HCT116 (cell line): ENCODE data around the gene FCER2. TPM values are rescaled to one million over a fixed set of nuclear protein-coding genes. Genes with fewer than 3 reads are reported as not detected.

Experiments
- ATAC-seq: fragments of 200-7000 bp; cut with Tn5 transposase; 2 replicates; pipeline ENCODE4 v1.9.1; 2020; ENCODE audit warnings: mild to moderate bottlenecking, moderate library complexity
- BruUV-seq: library from RNA; stranded (reverse); fragments of 400-500 nt; replicated peaks from 2 replicates; lab custom pipeline; 2021; lab: Mats Ljungman, UMichigan
- CTCF ChIA-PET: fragments of 300-600 bp; sonication (Branson Sonifier 250); formaldehyde crosslinking; loops from one replicate; lab custom pipeline; 2021; ENCODE audit warnings: antibody characterized with exemption; lab: Charles Lee
- POLR2A ChIA-PET: fragments of 300-600, 350-600 bp; sonication (Branson Sonifier 250); formaldehyde crosslinking; loops from one replicate; lab custom pipeline; 2021; ENCODE audit warnings: antibody characterized with exemption; lab: Charles Lee
- RAD21 ChIA-PET, 2 experiments: fragments of 300-600 bp; sonication (Branson Sonifier 250); formaldehyde crosslinking; loops; one replicate each; lab custom pipeline; 2023; ENCODE audit warnings: low total read pairs in 2 of 2; ENCODE audit not compliant: uncharacterized antibody in 2 of 2, unreplicated experiment in 2 of 2, low non-redundant PET in 1 of 2; lab: Charles Lee
- DNase-seq: peaks from one replicate; pipeline ENCODE4 v3.0.0-alpha.2; 2010; ENCODE audit warnings: low read depth, low spot score
- H2AFZ ChIP-seq: fragments of 200-600 bp; shearing (Covaris generic), sonication (generic); 2 replicates; pipeline ENCODE4 v1.6.1; 2017; ENCODE audit warnings: low read depth, mixed run types, mixed read lengths, antibody characterized with exemption, low read length; ENCODE audit not compliant: poor library complexity, severe bottlenecking
- H3K27ac ChIP-seq: 2 replicates; pipeline ENCODE4 v1.5.1; 2012; ENCODE audit warnings: low read depth, low read length
- H3K27me3 ChIP-seq: fragments of 200-600 bp; sonication (generic); 2 replicates; pipeline ENCODE4 v1.6.1; 2016; ENCODE audit warnings: mixed run types, low read length, mixed read lengths; ENCODE audit not compliant: insufficient read depth
- H3K36me3 ChIP-seq, 2 experiments: fragments of 200-500 bp in 1 of 2; fragments of 200-600 bp in 1 of 2; sonication (Bioruptor generic) in 1 of 2; sonication (generic) in 1 of 2; 2 replicates each; pipeline versions ENCODE4 v1.5.1 to v1.6.1; 2014 to 2016; ENCODE audit warnings: low read length in 2 of 2, inconsistent platforms in 1 of 2, mixed read lengths in 1 of 2, mixed run types in 1 of 2; ENCODE audit not compliant: insufficient read depth in 2 of 2, control insufficient read depth in 1 of 2
- H3K4me1 ChIP-seq, 2 experiments: fragments of 200-600 bp in 1 of 2; sonication (generic) in 1 of 2; 2 replicates each; pipeline versions ENCODE4 v1.5.1 to v1.6.1; 2012 to 2017; ENCODE audit warnings: low read length in 2 of 2, inconsistent platforms in 1 of 2, mild to moderate bottlenecking in 1 of 2, mixed read lengths in 1 of 2, mixed run types in 1 of 2, moderate library complexity in 1 of 2; ENCODE audit not compliant: insufficient read depth in 2 of 2, control insufficient read depth in 1 of 2
- H3K4me2 ChIP-seq: fragments of 200-600 bp; sonication (generic); 2 replicates; pipeline ENCODE4 v1.6.1; 2017; ENCODE audit warnings: mixed run types, low read length, mixed read lengths
- H3K4me3 ChIP-seq, 2 experiments: fragments of 200-600 bp in 1 of 2; sonication (generic) in 1 of 2; replicated peaks in 1 of 2; 2 replicates each; pipeline ENCODE4 v1.5.1; 2011 to 2016; ENCODE audit warnings: low read length in 2 of 2, control low read depth in 1 of 2, low read depth in 1 of 2, mild to moderate bottlenecking in 1 of 2, mixed read lengths in 1 of 2, mixed run types in 1 of 2
- H3K79me2 ChIP-seq: fragments of 200-600 bp; sonication (generic); 2 replicates; pipeline ENCODE4 v1.6.1; 2017; ENCODE audit warnings: mild to moderate bottlenecking, mixed run types, low read length, moderate library complexity, mixed read lengths; ENCODE audit not compliant: insufficient read depth
- H3K9ac ChIP-seq: fragments of 200-600 bp; sonication (generic); 2 replicates; pipeline ENCODE4 v1.6.1; 2016; ENCODE audit warnings: low read length, mixed read lengths
- H3K9me2 ChIP-seq: fragments of 200-600 bp; sonication (generic), shearing (Covaris generic); 2 replicates; pipeline ENCODE4 v1.6.1; 2017; ENCODE audit warnings: mixed run types, mild to moderate bottlenecking, moderate library complexity; ENCODE audit not compliant: insufficient read depth
- H3K9me3 ChIP-seq, 2 experiments: fragments of 200-500 bp in 1 of 2; fragments of 200-600 bp in 1 of 2; sonication (Bioruptor generic) in 1 of 2; sonication (generic) in 1 of 2; 2 replicates each; pipeline ENCODE4 v1.6.1; 2014 to 2017; ENCODE audit warnings: low read length in 2 of 2, mixed read lengths in 2 of 2, inconsistent platforms in 1 of 2, low read depth in 1 of 2, mild to moderate bottlenecking in 1 of 2, mixed run types in 1 of 2, moderate library complexity in 1 of 2; ENCODE audit not compliant: control insufficient read depth in 1 of 2, insufficient read depth in 1 of 2
- H4K20me1 ChIP-seq: fragments of 200-600 bp; sonication (generic), shearing (Covaris generic); 2 replicates; pipeline ENCODE4 v1.6.1; 2017; ENCODE audit warnings: mixed run types, mild to moderate bottlenecking, moderate library complexity; ENCODE audit not compliant: insufficient read depth
- CBX3 ChIP-seq: IDR thresholded peaks from 2 replicates; pipeline ENCODE4 v1.6.1; 2012; ENCODE audit warnings: low read depth
- EZH2phosphoT487 ChIP-seq: fragments of 200-600 bp; IDR thresholded peaks from 2 replicates; pipeline ENCODE4 v1.6.1; 2018; ENCODE audit warnings: antibody characterized with exemption, borderline replicate concordance
- JUND ChIP-seq: IDR thresholded peaks from 2 replicates; pipeline ENCODE4 v1.6.1; 2012
- POLR2AphosphoS5 ChIP-seq: IDR thresholded peaks from 2 replicates; pipeline ENCODE4 v1.6.1; 2011; ENCODE audit warnings: mild to moderate bottlenecking, low read depth, low read length, moderate library complexity
- SP1 ChIP-seq: IDR thresholded peaks from 2 replicates; pipeline ENCODE4 v1.6.1; 2012; ENCODE audit warnings: low read depth
- SRF ChIP-seq: IDR thresholded peaks from 2 replicates; pipeline ENCODE4 v1.6.1; 2012; ENCODE audit warnings: low read depth
- YY1 ChIP-seq: IDR thresholded peaks from 2 replicates; pipeline ENCODE4 v1.6.1; 2011; ENCODE audit warnings: low read length, low read depth, moderate library complexity, mild to moderate bottlenecking; ENCODE audit not compliant: insufficient replicate concordance; ENCODE audit errors: extremely low read depth
- ZNF274 ChIP-seq: fragments of 200-500 bp; sonication (Bioruptor generic); IDR thresholded peaks from 2 replicates; pipeline ENCODE4 v1.6.1; 2014; ENCODE audit warnings: mild to moderate bottlenecking, low read depth, low read length, inconsistent platforms
- intact Hi-C: fragments of 100-400 bp; cut with micrococcal nuclease; formaldehyde crosslinking; loops from 2 replicates; pipeline ENCODE4 v1.10.0; 2022
- total RNA-seq: library from RNA; stranded (reverse); gene quantifications from one replicate; pipeline ENCODE4 v1.2.1, GENCODE V29; 2021; ENCODE audit not compliant: unreplicated experiment
- TF ChIP-seq, protein P1 (sequence below): IDR thresholded peaks from 2 replicates; pipeline ENCODE4 v1.6.1; 2012; ENCODE audit warnings: low read depth
- TF ChIP-seq, protein P2 (sequence below): IDR thresholded peaks from 2 replicates; pipeline ENCODE4 v1.6.1; 2012
- TF ChIP-seq, protein P3 (sequence below), 3 experiments: fragments of 200-600 bp in 1 of 3; sonication (generic) in 1 of 3; IDR thresholded peaks in 2 of 3; conservative IDR thresholded peaks in 1 of 3; 2 replicates each; pipeline ENCODE4 v1.5.1; 2012 to 2017; ENCODE audit warnings: low read depth in 2 of 3, low read length in 2 of 3, antibody characterized with exemption in 1 of 3, borderline replicate concordance in 1 of 3, control low read depth in 1 of 3, mild to moderate bottlenecking in 1 of 3, mixed read lengths in 1 of 3, mixed run types in 1 of 3, moderate library complexity in 1 of 3; ENCODE audit not compliant: insufficient read depth in 1 of 3

Gene FCER2
- total RNA-seq, 1 experiment from 2014 or later, result 0.20 TPM

DNA sequence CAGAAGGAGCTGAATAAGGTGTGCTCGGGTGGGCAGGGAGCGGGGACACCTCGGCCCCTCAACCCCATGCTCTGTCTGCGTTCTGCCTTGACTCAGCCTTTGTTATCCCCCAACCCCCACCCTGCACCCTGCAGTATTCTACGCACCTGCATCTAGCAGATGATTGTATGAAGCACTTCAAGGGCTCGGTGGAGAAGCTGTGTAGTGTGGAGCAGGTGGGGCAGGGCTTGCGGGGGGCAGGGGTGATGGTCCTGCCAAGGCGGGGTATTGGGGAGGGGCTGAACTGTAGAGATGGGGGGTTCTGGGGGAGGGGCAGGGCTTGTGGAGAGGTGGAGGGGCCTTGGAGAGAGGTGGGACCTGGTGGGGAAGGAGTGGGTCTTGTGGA lies 58.9 kb downstream of the FCER2 start:
- H3K4me2 ChIP-seq, result no peak overlapping the region
- H3K9me3 ChIP-seq, result peaks cover 0 to 4% of the 10 kb centered on the region in 2 experiments; a peak in 1 of 4 replicates
- POLR2A ChIA-PET, result no interaction called here
- CTCF ChIA-PET, result interaction anchor here (1.3 kb wide), 1 partner anchor 157 kb away, joined by 4 read pairs; no protein-coding TSS in a partner anchor
- H3K9me2 ChIP-seq, result no peaks in the 10 kb centered on the region
- H3K79me2 ChIP-seq, result peaks cover 9% of the 10 kb centered on the region
- DNase-seq, result no peak
- TF ChIP-seq JUND (no peak), SP1 (no peak), SRF (no peak), CBX3 (no peak), ZNF274 (no peak), POLR2AphosphoS5 (no peak), YY1 (no peak), EZH2phosphoT487 (no peak)
- TF ChIP-seq, protein P1, sequence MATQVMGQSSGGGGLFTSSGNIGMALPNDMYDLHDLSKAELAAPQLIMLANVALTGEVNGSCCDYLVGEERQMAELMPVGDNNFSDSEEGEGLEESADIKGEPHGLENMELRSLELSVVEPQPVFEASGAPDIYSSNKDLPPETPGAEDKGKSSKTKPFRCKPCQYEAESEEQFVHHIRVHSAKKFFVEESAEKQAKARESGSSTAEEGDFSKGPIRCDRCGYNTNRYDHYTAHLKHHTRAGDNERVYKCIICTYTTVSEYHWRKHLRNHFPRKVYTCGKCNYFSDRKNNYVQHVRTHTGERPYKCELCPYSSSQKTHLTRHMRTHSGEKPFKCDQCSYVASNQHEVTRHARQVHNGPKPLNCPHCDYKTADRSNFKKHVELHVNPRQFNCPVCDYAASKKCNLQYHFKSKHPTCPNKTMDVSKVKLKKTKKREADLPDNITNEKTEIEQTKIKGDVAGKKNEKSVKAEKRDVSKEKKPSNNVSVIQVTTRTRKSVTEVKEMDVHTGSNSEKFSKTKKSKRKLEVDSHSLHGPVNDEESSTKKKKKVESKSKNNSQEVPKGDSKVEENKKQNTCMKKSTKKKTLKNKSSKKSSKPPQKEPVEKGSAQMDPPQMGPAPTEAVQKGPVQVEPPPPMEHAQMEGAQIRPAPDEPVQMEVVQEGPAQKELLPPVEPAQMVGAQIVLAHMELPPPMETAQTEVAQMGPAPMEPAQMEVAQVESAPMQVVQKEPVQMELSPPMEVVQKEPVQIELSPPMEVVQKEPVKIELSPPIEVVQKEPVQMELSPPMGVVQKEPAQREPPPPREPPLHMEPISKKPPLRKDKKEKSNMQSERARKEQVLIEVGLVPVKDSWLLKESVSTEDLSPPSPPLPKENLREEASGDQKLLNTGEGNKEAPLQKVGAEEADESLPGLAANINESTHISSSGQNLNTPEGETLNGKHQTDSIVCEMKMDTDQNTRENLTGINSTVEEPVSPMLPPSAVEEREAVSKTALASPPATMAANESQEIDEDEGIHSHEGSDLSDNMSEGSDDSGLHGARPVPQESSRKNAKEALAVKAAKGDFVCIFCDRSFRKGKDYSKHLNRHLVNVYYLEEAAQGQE, result no peak
- TF ChIP-seq, protein P2, sequence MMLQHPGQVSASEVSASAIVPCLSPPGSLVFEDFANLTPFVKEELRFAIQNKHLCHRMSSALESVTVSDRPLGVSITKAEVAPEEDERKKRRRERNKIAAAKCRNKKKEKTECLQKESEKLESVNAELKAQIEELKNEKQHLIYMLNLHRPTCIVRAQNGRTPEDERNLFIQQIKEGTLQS, result no peak
- TF ChIP-seq, protein P3, sequence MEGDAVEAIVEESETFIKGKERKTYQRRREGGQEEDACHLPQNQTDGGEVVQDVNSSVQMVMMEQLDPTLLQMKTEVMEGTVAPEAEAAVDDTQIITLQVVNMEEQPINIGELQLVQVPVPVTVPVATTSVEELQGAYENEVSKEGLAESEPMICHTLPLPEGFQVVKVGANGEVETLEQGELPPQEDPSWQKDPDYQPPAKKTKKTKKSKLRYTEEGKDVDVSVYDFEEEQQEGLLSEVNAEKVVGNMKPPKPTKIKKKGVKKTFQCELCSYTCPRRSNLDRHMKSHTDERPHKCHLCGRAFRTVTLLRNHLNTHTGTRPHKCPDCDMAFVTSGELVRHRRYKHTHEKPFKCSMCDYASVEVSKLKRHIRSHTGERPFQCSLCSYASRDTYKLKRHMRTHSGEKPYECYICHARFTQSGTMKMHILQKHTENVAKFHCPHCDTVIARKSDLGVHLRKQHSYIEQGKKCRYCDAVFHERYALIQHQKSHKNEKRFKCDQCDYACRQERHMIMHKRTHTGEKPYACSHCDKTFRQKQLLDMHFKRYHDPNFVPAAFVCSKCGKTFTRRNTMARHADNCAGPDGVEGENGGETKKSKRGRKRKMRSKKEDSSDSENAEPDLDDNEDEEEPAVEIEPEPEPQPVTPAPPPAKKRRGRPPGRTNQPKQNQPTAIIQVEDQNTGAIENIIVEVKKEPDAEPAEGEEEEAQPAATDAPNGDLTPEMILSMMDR (IDR thresholded peaks at IDR 0.05 in 2 of 3, conservative IDR thresholded peaks at IDR 0.05 in 1 of 3; ENCODE audit: borderline replicate concordance in 1 of 3, insufficient read depth in 1 of 3, low read depth in 2 of 3, low read length in 2 of 3), result no peak
- TF ChIP-seq, all 23 proteins: peak for 0
- H4K20me1 ChIP-seq, result no peaks in the 10 kb centered on the region
- no peak overlapping the region; the same call in 1 of the 2 replicates for H3K27ac ChIP-seq
- H3K36me3 ChIP-seq, result peaks cover 0 to 11% of the 10 kb centered on the region in 2 experiments; a peak in 1 of 4 replicates
- BruUV-seq, result no TSS peak
- RAD21 ChIA-PET, result no interaction called here
- ATAC-seq, result no peak
- H3K9ac ChIP-seq, result no peak overlapping the region
- H2AFZ ChIP-seq, result no peak overlapping the region
- no peak overlapping the region for H3K4me3 ChIP-seq
- H3K4me1 ChIP-seq, result peaks cover 2 to 15% of the 10 kb centered on the region in 2 experiments; a peak in 3 of 4 replicates
- no peaks in the 10 kb centered on the region for H3K27me3 ChIP-seq
- intact Hi-C loops, result no loop called here
